ENCODE data around the gene SLC43A2.
"Not testable (repeated sequence)": the region's sequence is repeated elsewhere in the genome, so short reads cannot be mapped to it uniquely, and the experiment has no call there.

Gene SLC43A2

GRCh38 chr17:1627982-1628855 lies at the start of gene SLC43A2:
TSS of gene SLC43A2 (minus strand) at chr17:1628834. CDS start at chr17:1627874, 960 bp downstream.
- DNase-seq, result peak; percentile 72

- no peak for DNase-seq
Measured at GRCh38 chr17:1676401-1676800, 47.8 kb upstream of the SLC43A2 start.

GRCh38 chr17:1673041-1673785 lies 44.6 kb upstream of the SLC43A2 start:
- DNase-seq, result no peak

- not testable (repeated sequence) for DNase-seq
Measured at GRCh38 chr17:1663934-1664333, 35.3 kb upstream of the SLC43A2 start.

- no peak for DNase-seq
Measured at GRCh38 chr17:1661045-1661444, 32.4 kb upstream of the SLC43A2 start.

GRCh38 chr17:1658100-1658499 lies 29.5 kb upstream of the SLC43A2 start:
- no peak for DNase-seq

GRCh38 chr17:1653735-1654134 lies 25.1 kb upstream of the SLC43A2 start:
- DNase-seq, result no peak

- not testable (repeated sequence) for DNase-seq
Measured at GRCh38 chr17:1652794-1653193, 24.2 kb upstream of the SLC43A2 start.

GRCh38 chr17:1651559-1651844 lies 22.9 kb upstream of the SLC43A2 start:
- no peak for DNase-seq

- no peak for DNase-seq
Measured at GRCh38 chr17:1650731-1651558, 22.3 kb upstream of the SLC43A2 start.

GRCh38 chr17:1649844-1650501 lies 21.3 kb upstream of the SLC43A2 start, which contains the start of gene RILP:
TSS of gene RILP (minus strand) at chr17:1649866. CDS start at chr17:1649804, 62 bp downstream.
- no peak for DNase-seq

GRCh38 chr17:1648963-1649843 lies 20.6 kb upstream of the SLC43A2 start:
- peak; percentile 87 for DNase-seq

- no peak for DNase-seq
Measured at GRCh38 chr17:1648173-1648962, 19.7 kb upstream of the SLC43A2 start.

- DNase-seq, result no peak
Measured at GRCh38 chr17:1647802-1648171, 19.2 kb upstream of the SLC43A2 start.

- no peak for DNase-seq
Measured at GRCh38 chr17:1646199-1646875, 17.7 kb upstream of the SLC43A2 start.

GRCh38 chr17:1645207-1646171 lies 16.9 kb upstream of the SLC43A2 start, which contains the start of gene SCARF1:
TSS of gene SCARF1 (minus strand) at chr17:1645732. CDS start at chr17:1645697, 35 bp downstream.
- DNase-seq, result no peak

GRCh38 chr17:1644493-1645206 lies 16.0 kb upstream of the SLC43A2 start:
- no peak for DNase-seq

GRCh38 chr17:1643999-1644492 lies 15.4 kb upstream of the SLC43A2 start:
- no peak for DNase-seq

Data from NCI-H1436 (cell line).